GM12891 (cell line): ENCODE results near the gene PTPRG.

Experiments
- PAX5 ChIP-seq: IDR thresholded peaks from 2 replicates; pipeline ENCODE4 v1.6.1; 2011; ENCODE audit warnings: low read length, moderate library complexity, mild to moderate bottlenecking; ENCODE audit not compliant: insufficient read depth, severe bottlenecking
- TAF1 ChIP-seq: IDR thresholded peaks from 2 replicates; pipeline ENCODE4 v1.6.1; 2011; ENCODE audit warnings: low read depth, low read length, control low read depth

DNA sequence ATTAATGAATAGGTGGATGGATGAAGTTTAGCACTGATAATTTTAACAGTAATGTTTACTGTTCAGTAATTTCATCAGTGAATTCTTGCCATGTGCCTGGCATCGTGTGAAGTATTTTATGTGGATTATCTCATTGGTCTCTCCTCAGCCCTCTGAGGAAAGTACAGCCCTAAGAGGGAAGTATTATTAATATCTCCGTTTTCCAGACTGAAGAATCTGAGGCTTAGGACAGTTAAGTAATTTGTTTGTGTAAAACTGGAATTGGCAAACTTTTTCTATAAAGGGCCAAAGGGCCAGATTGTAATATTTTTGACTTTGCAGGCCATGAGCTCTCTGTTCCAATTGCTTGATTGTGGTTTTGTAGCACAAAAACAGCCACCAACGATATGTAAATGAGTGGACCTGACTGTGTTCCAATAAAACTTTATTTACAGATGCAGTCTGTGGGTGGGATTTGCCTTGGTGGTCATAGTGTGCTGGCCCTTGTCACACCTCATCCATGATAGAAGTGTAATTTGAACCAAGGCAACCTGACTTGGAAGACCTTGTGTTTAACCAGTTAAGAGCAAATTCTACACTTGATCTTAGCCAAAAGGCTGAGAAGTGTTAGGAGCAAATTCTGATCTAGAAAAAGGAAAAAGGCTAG lies 556.7 kb downstream of the PTPRG start:
- TF ChIP-seq PAX5 (no peak), TAF1 (no peak)
